ENCODE measurements around the gene ADAP1. TPM values are rescaled to one million over a fixed set of nuclear protein-coding genes. Genes with fewer than 3 reads are reported as not detected.

ADAP1 gene
- total RNA-seq, 1 experiment from 2014 or later: 3.1 TPM

DNA sequence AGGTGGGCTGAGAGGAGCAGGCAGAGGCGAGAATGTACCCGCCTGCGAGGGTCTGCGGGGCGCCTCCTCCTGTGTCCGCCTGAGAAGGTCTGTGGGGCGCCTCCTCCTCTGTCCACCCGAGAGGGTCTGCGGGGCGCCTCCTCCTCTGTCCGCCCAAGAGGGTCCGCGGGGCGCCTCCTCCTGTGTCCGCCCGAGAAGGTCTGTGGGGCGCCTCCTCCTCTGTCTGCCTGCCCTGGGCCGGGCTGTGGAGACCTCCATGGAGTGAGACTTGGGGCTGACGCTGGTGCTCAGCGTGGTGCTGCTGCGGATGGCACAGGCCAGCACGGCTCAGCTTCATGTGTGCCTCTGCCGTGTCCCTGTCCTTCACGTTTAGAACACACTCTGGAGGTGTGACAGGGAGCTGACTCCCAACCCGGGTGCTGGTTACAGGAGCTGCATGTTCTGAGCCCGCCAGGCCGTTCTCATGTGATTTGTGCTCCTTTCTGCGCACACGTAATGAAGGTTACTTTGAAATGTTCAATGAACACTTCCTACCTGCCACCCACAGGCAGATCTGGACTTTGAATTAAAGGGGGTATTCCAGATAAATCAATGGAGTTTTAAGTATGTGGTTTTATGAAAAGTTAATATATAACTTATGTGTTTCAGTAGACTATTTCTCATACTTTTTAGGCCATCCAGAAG, 98.7 kb downstream of the ADAP1 start:
- Histone ChIP-seq H3K27me3 (ENCODE audit: control insufficient read depth, insufficient read depth, low read length) (no peaks in the 10 kb centered on the region), H3K27ac (ENCODE audit: low read length) (no peak overlapping the region), H3K36me3 (ENCODE audit: control insufficient read depth, insufficient read depth, low read length) (peaks cover 16% of the 10 kb centered on the region), H3K4me3 (ENCODE audit: low read depth in 2 of 2, low read length in 2 of 2) (no peak overlapping the region), H3K4me1 (ENCODE audit: control insufficient read depth, insufficient read depth, low read length) (no peaks in the 10 kb centered on the region), H3K9me3 (ENCODE audit: control insufficient read depth, insufficient read depth, low read depth, low read length) (no peaks in the 10 kb centered on the region)
- ChIA-PET CTCF (no interaction called here), POLR2A (no interaction called here)
- intact Hi-C loops (cut with micrococcal nuclease; ENCODE audit: unreplicated experiment) (no loop called here), in situ Hi-C loops (cut with HindIII; ENCODE audit: low pct_unique_long_range_greater_than_20kb, low sequenced_read_pairs) (no loop called here)
- DNase-seq (ENCODE audit: low read depth, low spot score) (no peak), ATAC-seq (no peak)
- TF ChIP-seq SIN3A (IDR thresholded peaks at IDR 0.05; ENCODE audit: borderline replicate concordance, insufficient read depth, low read depth, low read length): no peak
- no peak for TF ChIP-seq TCF7L2 (IDR thresholded peaks at IDR 0.05; ENCODE audit: low read depth, low read length)
- TF ChIP-seq, protein P1, sequence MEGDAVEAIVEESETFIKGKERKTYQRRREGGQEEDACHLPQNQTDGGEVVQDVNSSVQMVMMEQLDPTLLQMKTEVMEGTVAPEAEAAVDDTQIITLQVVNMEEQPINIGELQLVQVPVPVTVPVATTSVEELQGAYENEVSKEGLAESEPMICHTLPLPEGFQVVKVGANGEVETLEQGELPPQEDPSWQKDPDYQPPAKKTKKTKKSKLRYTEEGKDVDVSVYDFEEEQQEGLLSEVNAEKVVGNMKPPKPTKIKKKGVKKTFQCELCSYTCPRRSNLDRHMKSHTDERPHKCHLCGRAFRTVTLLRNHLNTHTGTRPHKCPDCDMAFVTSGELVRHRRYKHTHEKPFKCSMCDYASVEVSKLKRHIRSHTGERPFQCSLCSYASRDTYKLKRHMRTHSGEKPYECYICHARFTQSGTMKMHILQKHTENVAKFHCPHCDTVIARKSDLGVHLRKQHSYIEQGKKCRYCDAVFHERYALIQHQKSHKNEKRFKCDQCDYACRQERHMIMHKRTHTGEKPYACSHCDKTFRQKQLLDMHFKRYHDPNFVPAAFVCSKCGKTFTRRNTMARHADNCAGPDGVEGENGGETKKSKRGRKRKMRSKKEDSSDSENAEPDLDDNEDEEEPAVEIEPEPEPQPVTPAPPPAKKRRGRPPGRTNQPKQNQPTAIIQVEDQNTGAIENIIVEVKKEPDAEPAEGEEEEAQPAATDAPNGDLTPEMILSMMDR (IDR thresholded peaks at IDR 0.05): no peak
- TF ChIP-seq POLR2AphosphoS5 (IDR thresholded peaks at IDR 0.05; ENCODE audit: low read depth, low read length): no peak
- TF ChIP-seq, protein P2, sequence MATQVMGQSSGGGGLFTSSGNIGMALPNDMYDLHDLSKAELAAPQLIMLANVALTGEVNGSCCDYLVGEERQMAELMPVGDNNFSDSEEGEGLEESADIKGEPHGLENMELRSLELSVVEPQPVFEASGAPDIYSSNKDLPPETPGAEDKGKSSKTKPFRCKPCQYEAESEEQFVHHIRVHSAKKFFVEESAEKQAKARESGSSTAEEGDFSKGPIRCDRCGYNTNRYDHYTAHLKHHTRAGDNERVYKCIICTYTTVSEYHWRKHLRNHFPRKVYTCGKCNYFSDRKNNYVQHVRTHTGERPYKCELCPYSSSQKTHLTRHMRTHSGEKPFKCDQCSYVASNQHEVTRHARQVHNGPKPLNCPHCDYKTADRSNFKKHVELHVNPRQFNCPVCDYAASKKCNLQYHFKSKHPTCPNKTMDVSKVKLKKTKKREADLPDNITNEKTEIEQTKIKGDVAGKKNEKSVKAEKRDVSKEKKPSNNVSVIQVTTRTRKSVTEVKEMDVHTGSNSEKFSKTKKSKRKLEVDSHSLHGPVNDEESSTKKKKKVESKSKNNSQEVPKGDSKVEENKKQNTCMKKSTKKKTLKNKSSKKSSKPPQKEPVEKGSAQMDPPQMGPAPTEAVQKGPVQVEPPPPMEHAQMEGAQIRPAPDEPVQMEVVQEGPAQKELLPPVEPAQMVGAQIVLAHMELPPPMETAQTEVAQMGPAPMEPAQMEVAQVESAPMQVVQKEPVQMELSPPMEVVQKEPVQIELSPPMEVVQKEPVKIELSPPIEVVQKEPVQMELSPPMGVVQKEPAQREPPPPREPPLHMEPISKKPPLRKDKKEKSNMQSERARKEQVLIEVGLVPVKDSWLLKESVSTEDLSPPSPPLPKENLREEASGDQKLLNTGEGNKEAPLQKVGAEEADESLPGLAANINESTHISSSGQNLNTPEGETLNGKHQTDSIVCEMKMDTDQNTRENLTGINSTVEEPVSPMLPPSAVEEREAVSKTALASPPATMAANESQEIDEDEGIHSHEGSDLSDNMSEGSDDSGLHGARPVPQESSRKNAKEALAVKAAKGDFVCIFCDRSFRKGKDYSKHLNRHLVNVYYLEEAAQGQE (IDR thresholded peaks at IDR 0.05; ENCODE audit: insufficient read depth in 1 of 2, low read depth in 2 of 2, low read length in 1 of 2): no peak
- no TSS peak for BruUV-seq (replicated peaks)

DNA sequence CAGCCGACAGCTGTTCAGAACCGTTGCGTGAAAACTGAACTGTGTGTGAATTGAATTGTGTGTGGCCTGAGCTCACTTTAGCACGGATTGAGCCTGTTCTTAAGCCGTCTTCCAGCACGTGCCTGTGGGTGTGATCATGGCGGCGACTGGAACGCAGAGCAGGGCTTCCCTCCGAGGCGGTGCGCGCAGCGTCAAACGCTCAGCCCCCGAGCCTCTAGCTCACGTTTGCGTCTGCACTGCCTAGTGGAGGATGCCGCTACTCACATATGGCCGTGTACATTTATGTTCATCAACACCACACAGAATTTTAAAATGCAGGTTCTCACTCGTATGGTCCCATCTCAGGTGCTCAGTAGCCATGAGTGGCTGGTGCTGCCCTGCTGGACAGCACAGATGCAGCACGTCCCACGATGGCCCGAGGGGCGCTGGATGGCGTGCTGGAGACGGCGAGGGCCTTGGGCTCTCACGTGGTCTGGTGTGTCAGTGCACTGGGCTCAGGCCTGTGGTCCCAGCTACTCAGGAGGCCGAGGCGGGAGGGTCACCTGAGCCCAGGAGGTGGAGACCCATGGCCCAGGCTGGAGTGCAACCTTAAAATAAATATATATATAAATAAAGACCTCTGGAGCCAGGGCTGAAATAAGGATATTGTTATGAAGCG, 100.2 kb downstream of the ADAP1 start:
- Histone ChIP-seq H3K36me3 (ENCODE audit: control insufficient read depth, insufficient read depth, low read length) (peaks cover 12% of the 10 kb centered on the region), H3K27me3 (ENCODE audit: control insufficient read depth, insufficient read depth, low read length) (no peaks in the 10 kb centered on the region), H3K9me3 (ENCODE audit: control insufficient read depth, insufficient read depth, low read depth, low read length) (no peaks in the 10 kb centered on the region), H3K4me3 (ENCODE audit: low read depth in 2 of 2, low read length in 2 of 2) (no peak overlapping the region), H3K4me1 (ENCODE audit: control insufficient read depth, insufficient read depth, low read length) (no peaks in the 10 kb centered on the region), H3K27ac (ENCODE audit: low read length) (no peak overlapping the region)
- intact Hi-C loops (cut with micrococcal nuclease; ENCODE audit: unreplicated experiment) (no loop called here), in situ Hi-C loops (cut with HindIII; ENCODE audit: low pct_unique_long_range_greater_than_20kb, low sequenced_read_pairs) (no loop called here)
- TF ChIP-seq, protein P2 (IDR thresholded peaks at IDR 0.05; ENCODE audit: insufficient read depth in 1 of 2, low read depth in 2 of 2, low read length in 1 of 2): no peak
- TF ChIP-seq SIN3A (IDR thresholded peaks at IDR 0.05; ENCODE audit: borderline replicate concordance, insufficient read depth, low read depth, low read length): no peak
- TF ChIP-seq, protein P1 (IDR thresholded peaks at IDR 0.05): no peak
- TF ChIP-seq POLR2AphosphoS5 (IDR thresholded peaks at IDR 0.05; ENCODE audit: low read depth, low read length): no peak
- no peak for TF ChIP-seq TCF7L2 (IDR thresholded peaks at IDR 0.05; ENCODE audit: low read depth, low read length)
- CTCF ChIA-PET: no interaction called here
- DNase-seq (ENCODE audit: low read depth, low spot score) (no peak), ATAC-seq (no peak)
- BruUV-seq (replicated peaks): no TSS peak
- POLR2A ChIA-PET: no interaction called here
